Progenitor cell of endocrine pancreas (in vitro differentiated cells): ENCODE measurements around the gene MDM1. TPM values are rescaled to one million over a fixed set of nuclear protein-coding genes. Genes with fewer than 3 reads are reported as not detected.

Source experiments
- DNase-seq: peaks from one replicate; pipeline ENCODE4 v3.0.0; 2021; ENCODE audit warnings: low spot score; ENCODE audit not compliant: unreplicated experiment
- H3K27ac Mint-ChIP-seq: 2 replicates; pipeline ENCODE4 v1.8.0; 2021; ENCODE audit warnings: mild to moderate bottlenecking, moderate library complexity, mixed read lengths
- H3K27me3 Mint-ChIP-seq: 2 replicates; pipeline ENCODE4 v1.8.0; 2021; ENCODE audit warnings: mixed read lengths
- H3K36me3 Mint-ChIP-seq: 2 replicates; pipeline ENCODE4 v1.8.0; 2022; ENCODE audit warnings: mixed read lengths; ENCODE audit not compliant: insufficient read depth
- H3K4me1 Mint-ChIP-seq: 2 replicates; pipeline ENCODE4 v1.8.0; 2021; ENCODE audit warnings: low read depth, mixed read lengths
- H3K4me3 Mint-ChIP-seq: 2 replicates; pipeline ENCODE4 v1.8.0; 2021; ENCODE audit warnings: low read depth, mild to moderate bottlenecking, moderate library complexity, mixed read lengths
- H3K9me3 Mint-ChIP-seq: 2 replicates; pipeline ENCODE4 v1.8.0; 2021; ENCODE audit warnings: low read depth, mixed read lengths
- total RNA-seq: library from RNA; stranded (reverse); gene quantifications from 2 replicates; pipeline ENCODE4 v1.2.1, GENCODE V29; 2021
- TF ChIP-seq, protein P1 (sequence below): fragments of 200-600 bp; sonication (generic); IDR thresholded peaks from one replicate; pipeline ENCODE4 v1.5.0; 2021; ENCODE audit warnings: antibody characterized with exemption, mild to moderate bottlenecking; ENCODE audit not compliant: unreplicated experiment

The MDM1 gene
- total RNA-seq, 1 donor from 2014 or later = 24.6 TPM

- Mint-ChIP-seq H3K27ac (no peak overlapping the region), H3K4me1 (peaks cover 2% of the 10 kb centered on the region), H3K36me3 (no peaks in the 10 kb centered on the region), H3K4me3 (no peak overlapping the region), H3K9me3 (no peaks in the 10 kb centered on the region), H3K27me3 (peaks cover 14% of the 10 kb centered on the region)
- TF ChIP-seq, protein P1, sequence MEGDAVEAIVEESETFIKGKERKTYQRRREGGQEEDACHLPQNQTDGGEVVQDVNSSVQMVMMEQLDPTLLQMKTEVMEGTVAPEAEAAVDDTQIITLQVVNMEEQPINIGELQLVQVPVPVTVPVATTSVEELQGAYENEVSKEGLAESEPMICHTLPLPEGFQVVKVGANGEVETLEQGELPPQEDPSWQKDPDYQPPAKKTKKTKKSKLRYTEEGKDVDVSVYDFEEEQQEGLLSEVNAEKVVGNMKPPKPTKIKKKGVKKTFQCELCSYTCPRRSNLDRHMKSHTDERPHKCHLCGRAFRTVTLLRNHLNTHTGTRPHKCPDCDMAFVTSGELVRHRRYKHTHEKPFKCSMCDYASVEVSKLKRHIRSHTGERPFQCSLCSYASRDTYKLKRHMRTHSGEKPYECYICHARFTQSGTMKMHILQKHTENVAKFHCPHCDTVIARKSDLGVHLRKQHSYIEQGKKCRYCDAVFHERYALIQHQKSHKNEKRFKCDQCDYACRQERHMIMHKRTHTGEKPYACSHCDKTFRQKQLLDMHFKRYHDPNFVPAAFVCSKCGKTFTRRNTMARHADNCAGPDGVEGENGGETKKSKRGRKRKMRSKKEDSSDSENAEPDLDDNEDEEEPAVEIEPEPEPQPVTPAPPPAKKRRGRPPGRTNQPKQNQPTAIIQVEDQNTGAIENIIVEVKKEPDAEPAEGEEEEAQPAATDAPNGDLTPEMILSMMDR = no peak
- DNase-seq = no peak
Observed at GRCh38 chr12:68376901-68377300, 44.7 kb upstream of the MDM1 start.

DNA sequence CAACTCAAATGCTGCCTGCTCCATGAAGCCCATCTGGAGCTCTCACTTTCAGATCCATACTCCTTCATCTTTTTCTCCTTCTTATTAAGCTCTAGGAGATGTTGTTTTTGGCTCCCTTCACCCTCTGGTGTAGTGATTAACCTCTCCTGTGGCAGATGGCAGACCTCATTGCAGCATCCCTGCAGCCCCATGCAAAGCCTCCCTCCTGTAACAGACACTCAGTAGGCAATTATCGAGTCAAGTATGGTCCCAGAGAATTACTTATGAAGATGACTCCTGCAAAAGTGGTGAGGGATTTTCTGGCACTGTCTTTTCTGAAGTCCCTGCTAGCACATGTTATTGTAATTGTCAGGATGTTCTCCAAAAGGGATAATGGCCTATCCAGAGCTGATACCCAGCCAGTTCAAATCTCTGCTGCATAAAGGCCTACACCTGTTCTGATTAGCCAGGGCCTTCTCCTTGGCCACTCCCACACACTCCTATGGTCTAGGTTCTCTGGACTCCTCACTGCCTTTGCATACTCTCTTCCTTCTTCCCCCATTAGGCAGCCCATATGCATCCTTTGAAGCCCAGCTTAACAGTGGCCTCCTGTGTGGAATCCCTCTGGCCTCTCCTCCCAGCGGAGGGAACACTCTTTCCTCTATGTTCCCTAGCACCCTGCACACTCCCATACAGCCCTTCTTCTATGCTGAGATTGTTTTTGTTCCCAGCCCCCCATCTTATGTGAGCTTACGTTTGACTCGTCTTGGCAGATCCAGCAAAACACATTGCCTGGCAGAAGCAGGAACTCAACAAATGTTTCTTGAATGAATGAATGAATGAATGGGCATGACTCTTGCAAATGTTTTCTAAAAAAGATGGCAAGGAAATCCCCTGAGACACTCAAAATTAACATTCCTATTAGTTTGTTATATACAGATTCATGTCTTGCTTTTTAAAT is 43.9 kb upstream of the MDM1 start:
- H3K27me3 Mint-ChIP-seq = peaks cover 14% of the 10 kb centered on the region
- peaks cover 2% of the 10 kb centered on the region for H3K4me1 Mint-ChIP-seq
- H3K9me3 Mint-ChIP-seq = no peaks in the 10 kb centered on the region
- no peak for DNase-seq
- no peaks in the 10 kb centered on the region for H3K36me3 Mint-ChIP-seq
- TF ChIP-seq, protein P1 = no peak
- no peak overlapping the region for H3K27ac Mint-ChIP-seq
- H3K4me3 Mint-ChIP-seq = no peak overlapping the region

DNA sequence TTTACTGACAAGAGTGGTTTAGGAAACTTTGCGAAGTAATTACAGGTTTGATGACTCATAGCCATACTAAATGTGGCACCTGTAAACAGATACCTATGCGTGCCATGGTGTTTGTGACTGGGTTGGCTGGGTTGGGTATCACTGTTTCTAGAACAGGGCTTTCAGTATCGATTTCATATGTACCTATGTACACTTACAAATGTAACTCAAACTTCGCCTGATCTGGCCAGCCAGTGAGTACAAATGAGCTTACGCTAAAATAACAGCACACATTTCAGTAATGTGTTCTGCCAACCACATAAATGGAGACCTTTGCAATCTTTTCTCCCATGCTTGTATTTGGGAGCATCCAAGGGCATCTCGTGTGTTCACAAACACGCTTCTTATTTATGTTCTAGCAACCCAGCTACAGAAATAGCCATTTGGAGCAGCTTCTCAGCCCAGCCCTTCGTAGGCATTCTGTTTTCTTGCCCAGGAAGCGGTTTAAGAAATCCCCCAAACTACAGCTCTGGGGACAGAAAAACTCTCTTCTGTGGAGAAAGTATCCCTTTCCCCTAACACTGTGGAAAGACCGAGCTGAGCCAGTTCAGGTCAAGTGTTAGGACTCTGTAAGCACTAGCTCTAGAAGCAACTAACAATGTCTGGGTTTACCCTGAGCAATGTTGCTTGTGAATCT is 42.3 kb upstream of the MDM1 start:
- Mint-ChIP-seq H3K27me3 (peaks cover 14% of the 10 kb centered on the region), H3K9me3 (no peaks in the 10 kb centered on the region), H3K36me3 (no peaks in the 10 kb centered on the region), H3K4me1 (peaks cover 2% of the 10 kb centered on the region), H3K4me3 (no peak overlapping the region), H3K27ac (no peak overlapping the region)
- no peak for DNase-seq
- TF ChIP-seq, protein P1 = no peak

DNA sequence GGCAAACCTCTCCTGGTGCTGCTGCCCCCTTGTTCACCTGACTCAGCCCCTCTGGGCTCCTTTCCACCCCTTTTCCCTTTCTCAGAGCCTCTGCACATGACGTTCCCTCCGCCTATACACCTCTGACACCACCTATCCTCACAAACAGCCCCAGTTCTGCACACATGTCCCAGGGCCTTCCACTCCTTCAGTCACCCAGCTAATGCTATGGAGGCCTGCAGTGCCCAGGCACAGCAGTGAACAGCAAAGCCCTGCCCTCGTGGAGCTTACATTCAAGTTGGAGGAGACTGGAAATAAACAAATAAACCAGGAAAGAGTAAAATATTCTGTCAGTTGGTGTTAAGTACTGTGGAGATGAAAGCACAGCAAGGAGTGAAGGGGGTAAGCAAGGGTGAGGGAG is 38.5 kb upstream of the MDM1 start:
- DNase-seq = no peak
- TF ChIP-seq, protein P1 = no peak
- Mint-ChIP-seq H3K4me3 (no peak overlapping the region), H3K9me3 (no peaks in the 10 kb centered on the region), H3K27ac (no peak overlapping the region), H3K27me3 (peaks cover 10% of the 10 kb centered on the region), H3K4me1 (no peaks in the 10 kb centered on the region), H3K36me3 (no peaks in the 10 kb centered on the region)

GRCh38 chr12:68370006-68370590 is 37.9 kb upstream of the MDM1 start:
- H3K4me3 Mint-ChIP-seq = no peak overlapping the region
- H3K4me1 Mint-ChIP-seq = peaks cover 4% of the 10 kb centered on the region
- DNase-seq = no peak

More at GRCh38 chr12:68370006-68370590, 37.9 kb upstream of the MDM1 start:
- Mint-ChIP-seq H3K36me3 (no peaks in the 10 kb centered on the region), H3K27me3 (peaks cover 10% of the 10 kb centered on the region), H3K9me3 (no peaks in the 10 kb centered on the region), H3K27ac (no peak overlapping the region)
- TF ChIP-seq, protein P1 = no peak
